Stimulated activated CD4-positive, alpha-beta T cell treated with anti-CD3 and anti-CD28 coated beads, Interleukin-1b, Interleukin-23, amount 100 ng/mL, for 1 hour (primary cell): ENCODE measurements around the gene CDH20.

ENCODE experiments used
- DNase-seq, 2 donors: peaks; one replicate each; pipeline ENCODE4 v3.0.0-alpha.2; 2020; ENCODE audit warnings: low read depth in 2 of 2

The CDH20 gene

DNA sequence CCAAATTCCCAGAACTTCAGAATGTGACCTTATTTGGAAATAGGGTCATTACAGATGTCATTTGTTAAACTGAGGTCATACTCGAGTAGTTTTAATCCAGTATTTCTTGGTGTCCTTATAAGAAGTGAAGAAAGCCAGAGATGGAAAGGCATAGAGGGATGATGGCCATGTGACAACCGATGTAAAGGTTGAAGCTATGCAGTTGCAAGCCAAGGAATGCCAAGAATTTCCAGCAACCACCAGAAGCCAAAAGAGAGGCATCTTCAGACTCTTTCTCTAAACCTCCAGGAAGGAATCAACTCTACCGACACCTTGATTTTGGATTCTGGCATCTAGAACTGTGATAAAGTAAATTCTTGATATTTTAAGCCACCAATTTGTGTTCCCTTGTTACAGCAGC lies 242.2 kb downstream of the CDH20 start:
- DNase-seq: no peak

DNA sequence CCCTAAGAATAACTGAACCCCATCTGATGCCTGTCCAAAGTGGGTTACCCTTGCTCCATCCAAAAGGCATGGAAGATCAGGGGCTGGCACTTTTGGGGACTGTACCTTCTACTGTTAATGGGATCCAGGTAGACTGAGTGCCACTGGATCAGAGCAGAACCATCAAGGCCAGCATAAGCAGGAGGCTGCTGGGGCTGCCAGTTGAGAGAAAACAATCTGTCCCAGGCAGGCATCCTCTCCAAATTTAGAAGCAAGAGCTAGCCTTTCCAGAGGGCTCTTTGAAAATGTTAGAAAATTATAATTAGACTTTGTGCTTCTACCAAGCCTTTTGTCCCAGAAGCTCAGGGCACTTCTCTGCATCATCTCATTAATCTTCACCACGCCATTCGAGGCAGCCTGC lies 245.6 kb downstream of the CDH20 start:
- no peak for DNase-seq

DNA sequence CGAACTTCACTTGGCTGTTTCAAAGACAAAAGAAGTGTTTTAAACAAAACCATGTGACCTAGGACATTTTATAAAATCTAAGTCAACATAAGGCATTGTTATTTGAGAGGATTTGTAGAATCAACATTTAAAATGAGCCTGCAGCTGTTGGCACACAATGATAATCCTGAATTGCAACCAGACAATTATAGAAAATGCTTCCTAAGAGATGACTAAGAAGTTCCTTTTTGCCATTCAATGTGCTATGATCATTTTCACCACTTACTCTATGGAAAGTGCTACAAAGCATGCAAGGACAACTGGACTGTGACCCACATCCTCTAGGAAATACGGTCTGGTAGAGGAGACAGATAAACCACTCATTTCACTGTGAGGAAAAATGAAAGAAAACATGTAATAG lies 246.4 kb downstream of the CDH20 start:
- no peak for DNase-seq

DNA sequence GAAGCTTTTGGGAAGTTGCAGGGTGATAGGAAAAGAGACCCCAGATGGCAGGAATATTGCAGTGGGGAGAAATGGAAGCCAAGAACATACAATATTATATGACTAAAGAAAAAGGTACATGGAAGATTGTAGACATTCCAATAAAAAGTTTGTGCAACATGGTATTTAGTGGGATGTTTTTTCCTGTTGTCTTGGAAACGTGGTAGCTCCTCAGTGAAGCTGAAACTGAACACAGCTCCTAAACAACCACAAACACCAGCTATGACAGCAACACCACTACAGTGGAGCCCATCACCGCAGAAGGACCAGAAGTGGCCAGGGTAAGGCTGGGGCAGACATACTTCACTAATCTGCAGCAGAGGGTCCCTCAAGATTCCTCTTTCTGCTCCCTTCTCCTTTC lies 246.8 kb downstream of the CDH20 start:
- DNase-seq: no peak

DNA sequence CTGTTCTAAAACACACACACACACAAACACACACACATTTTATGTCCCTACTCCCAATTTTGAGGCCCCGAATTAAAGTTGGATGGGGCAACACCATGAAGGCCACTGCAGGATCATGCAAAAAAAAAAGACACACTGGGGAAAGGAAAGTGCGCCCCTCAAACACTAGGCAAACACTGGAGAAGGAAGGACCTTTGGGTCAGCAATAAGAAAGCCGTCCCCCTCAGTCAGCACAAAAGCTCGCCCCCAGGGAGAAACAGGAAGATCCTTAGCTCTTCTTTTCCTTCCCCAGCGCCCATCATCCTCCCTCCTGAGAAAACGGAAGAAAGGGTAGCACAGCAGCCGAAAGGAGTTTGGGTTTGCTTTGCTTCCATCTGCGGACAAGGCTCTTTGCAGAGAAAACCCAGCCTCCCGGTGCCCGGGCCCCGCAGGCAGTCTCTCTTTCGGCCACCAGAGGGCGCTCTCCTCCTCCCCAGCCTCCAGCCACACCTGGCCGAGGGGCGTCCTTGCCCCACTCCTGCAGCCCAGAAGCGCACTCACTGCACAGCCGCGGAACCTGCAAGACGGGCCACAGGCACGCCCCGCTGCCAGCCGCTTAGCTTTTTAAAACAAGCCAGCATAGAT lies 248.5 kb downstream of the CDH20 start:
- peak in 1 of 2 donors; percentile 60 for DNase-seq

DNA sequence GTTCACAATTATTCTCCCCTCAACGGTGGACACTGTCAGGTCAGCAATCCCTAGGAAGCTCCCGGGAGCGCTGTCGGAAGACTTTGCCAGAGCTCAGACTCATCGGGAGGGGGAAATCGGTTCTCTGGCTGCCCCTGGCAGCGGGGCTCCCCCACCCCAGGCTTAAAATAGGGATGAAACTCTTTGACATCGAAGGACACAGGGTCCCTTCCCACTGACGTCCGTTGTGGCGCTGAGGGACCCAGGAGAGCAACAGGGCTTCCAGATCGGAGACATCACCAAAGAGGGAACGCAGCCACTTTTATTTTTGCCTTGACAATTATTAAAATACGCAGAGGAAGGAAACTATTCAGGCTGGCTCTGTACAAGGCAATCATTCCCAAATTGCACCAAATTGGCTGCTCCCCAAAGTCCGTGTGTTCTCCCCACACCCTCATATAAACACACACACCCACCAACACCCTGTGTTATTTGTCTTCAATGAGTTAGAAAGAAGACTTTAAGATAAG lies 249.0 kb downstream of the CDH20 start:
- no peak for DNase-seq

DNA sequence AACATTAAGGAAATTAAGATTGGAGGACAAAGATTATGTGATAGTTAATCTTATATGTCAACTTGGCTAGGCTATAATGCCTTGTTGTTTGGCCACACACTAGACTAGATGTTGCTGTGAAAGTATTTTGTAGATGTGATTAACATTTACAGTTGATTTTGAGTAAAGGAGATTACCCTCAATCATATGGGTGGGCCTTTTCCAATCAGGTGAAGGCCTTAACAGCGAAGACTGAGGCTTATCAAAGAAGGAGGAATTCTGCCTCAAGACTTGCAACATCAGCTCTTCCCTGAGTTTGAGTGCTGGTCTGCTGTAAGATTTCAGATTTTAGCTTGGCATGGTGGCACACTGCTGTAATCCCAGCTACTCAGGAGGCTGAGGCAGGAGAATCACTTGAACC lies 250.3 kb downstream of the CDH20 start:
- DNase-seq: no peak

DNA sequence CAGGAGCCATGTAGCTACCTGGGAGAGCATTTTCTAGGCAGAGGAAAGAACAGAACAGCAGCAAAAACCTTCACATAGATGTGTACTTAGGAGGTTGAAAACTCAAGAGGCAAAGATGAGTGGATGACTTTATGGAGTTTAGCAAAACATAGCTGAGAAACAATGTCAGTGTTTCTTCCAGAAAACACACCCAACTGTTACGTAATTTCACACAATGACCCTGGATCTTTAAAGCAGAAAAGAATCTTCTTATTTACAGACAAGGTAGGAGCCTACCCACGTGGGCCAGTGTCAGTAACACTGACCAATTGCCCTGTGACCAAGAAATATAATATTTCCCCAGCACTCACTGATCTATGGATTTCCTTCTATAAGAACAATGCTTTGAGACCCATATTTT lies 254.6 kb downstream of the CDH20 start:
- no peak for DNase-seq

DNA sequence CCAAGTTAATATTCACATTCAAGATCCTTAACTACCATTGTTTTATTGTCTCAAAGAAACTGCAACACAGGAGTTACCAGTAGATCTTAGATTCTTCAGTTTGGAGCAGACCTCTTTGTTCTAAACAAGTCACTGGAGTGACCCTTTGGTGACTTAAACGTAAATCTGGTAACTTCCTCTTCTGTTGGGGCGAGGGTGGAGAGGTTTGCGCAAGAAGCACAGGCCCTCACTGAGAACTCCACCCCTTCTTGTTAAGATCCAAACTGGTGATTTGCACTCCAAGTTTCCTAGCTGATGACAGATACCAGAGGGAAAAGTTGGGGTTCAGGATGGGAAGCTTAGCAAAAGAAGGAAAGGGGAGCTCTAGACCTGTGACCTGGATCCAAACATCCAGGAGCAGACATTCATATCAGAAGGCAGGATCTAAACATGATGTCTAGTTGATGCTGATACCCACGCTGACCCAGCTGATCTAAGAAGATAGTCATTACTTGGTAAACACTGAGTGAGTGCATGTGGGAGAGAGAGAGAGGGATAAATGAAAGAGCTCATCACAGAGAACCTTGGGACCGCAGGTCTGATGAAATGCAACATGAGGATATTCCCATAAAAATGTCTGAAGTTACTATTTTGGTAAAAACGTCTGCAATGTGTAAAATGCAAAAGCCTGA lies 256.0 kb downstream of the CDH20 start:
- no peak for DNase-seq

DNA sequence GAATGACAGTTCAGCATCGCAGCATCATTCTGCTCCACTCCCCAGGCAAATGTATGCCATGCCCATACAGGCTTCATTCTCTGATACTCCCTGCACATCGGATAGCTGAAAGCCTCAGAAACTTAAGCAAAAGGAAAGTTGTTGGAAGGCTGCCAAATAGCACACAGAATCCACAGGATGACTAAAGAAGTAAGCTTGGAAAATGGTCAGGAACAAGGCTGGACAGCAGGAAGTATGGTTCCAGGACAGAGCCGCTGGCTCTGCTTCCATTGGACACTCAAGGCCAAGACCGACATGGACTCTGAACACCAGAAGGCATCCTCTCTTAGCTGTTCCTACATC lies 256.5 kb downstream of the CDH20 start:
- DNase-seq: no peak

DNA sequence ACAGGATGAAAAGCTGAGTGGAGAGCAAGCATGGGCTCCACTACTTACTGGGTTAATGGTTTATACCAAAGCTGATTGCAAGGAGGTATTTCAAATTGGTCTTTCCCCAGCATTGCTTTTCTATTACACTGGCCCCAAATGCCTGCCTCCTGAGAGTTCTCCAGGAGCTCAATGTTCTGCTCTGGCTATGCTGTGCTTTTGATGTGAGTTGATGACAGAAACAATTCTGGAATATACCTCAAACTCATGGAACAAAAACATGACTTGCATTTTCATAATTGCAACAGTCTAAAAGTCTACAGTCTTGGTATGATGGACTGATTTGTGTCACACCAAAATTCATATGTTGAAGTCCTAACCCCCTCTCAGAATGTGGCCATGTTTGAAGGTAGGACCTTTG lies 258.0 kb downstream of the CDH20 start:
- no peak for DNase-seq

DNA sequence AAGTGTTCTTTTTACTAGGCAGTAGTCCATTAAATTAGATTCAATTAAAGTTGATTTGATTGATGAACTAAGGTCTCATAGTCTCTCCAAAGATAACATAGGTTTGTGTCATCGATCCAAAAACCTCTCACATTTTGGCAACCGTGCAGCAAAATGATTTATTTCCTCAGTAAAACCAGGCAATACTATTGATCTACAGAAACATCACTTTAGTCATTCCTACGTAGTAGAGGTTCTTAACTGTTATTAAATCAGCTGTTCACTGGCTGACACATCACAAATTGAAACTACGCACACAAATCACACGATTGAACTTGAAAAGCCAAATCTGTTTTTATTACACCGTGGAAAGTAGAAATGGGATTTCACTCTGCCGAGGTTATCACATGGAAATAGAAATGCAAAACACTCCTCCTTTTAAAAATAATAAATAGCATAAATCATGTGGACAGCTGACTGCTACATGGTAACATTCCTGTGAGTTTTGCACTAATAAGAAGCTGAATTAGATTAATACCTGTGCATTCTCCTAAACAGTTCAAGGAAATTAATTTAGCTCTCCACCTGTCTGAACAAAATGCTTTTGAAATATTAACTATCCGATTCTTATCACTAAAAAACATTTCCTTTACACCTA lies 262.5 kb downstream of the CDH20 start:
- DNase-seq: no peak

DNA sequence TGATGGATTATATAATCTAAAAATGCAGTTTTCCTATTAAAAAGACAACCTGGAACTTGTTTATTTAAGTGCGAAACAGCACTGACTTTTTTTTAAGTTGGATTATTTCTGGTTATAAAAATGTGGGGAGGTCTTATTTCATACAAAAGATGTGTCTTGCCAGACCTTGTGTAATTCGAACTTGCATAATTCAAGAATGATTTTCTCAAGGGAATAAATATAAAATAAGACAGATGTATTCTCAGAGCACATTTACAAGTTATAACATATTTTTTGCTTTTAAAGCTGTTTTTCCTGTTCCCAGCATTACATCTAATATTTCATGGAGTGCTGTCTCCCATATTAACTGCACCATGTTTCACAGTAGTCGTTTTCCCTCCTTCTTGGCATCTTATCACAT lies 263.1 kb downstream of the CDH20 start:
- DNase-seq: no peak

DNA sequence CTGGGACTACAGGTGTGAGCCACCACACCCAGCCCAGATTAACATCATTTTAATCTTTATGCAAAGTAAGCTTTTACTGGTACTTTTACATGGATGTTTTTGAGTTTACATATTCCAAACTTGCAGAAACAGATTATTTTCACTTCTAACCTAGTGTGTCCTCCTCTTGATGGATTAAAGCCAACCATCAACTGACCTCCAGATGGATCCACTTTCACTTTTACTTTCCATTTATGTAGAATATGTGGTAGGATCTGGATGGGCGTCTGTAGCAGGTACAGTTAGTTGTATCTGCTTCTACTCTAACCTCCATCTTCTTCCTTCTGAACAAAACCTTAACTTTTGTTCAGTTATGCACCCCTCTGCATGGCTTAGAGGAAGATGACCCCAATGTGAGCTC lies 264.1 kb downstream of the CDH20 start:
- DNase-seq: no peak

DNA sequence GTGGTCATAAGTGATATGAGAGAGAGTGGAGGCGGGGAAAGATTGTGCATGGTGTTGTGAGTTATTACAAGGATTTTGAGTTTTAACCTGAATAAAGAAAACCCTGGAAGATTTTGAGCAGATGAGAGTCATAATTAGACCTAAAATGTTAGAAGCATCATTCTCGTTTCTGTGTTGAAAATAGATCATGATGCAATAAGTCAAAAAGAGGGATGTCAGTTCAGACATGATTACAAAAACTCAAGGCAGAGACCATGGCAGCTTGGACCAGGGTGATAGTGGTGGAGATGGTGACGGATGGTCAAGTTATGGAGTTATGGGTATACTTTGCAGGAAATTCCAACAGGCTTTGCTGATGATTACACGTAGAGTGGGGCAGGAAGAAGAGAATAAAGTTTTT lies 267.2 kb downstream of the CDH20 start:
- no peak for DNase-seq

DNA sequence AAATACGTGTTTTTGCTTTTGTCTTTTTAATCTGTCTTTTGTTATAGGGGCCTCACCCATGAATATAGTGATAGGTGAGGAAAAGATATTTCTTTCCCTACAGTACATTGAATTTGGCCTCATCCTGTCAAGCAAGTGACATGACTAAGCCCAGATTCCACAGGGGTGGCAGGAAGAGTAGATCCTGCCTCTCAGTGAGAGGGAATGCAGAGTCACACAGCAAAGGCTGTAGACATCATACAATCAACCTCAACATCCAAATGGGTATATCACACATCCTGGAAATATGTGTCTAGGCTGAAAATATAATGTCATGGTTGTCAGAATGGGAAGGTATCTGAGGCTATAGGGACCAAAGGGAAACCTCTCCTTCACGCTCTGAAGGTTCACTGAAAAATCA lies 269.6 kb downstream of the CDH20 start:
- no peak for DNase-seq
